Cardiac fibroblast (primary cell): ENCODE measurements around the gene MX2.
A peak's percentile ranks its signal among the peaks of the same experiment; 100 is the strongest.

ENCODE experiments used
- DNase-seq, 2 donors: peaks; one replicate each; pipeline versions ENCODE4 v3.0.0 to v3.0.0-alpha.2; 2010; ENCODE audit warnings: low read depth in 2 of 2
- H3K4me3 ChIP-seq, 2 donors: replicated peaks in 1 of 2; 1 replicate in 1 of 2; 2 replicates in 1 of 2; pipeline ENCODE4 v1.5.1; 2011; ENCODE audit warnings: low read depth in 2 of 2, low read length in 2 of 2, mild to moderate bottlenecking in 2 of 2, moderate library complexity in 1 of 2
- CTCF ChIP-seq: IDR thresholded peaks from one replicate; pipeline ENCODE4 v1.5.1; 2011; ENCODE audit warnings: low read depth, mild to moderate bottlenecking, low read length, inconsistent platforms

MX2 gene

GRCh38 chr21:41326414-41327080 is 35.3 kb upstream of the MX2 start:
- TF ChIP-seq CTCF: no peak
- no peak overlapping the region for H3K4me3 ChIP-seq
- no peak for DNase-seq

- no peak for TF ChIP-seq CTCF
- no peak for DNase-seq
These were observed 34.1 kb upstream of the MX2 start for GRCh38 chr21:41327753-41328152.

GRCh38 chr21:41328660-41329607 is 32.9 kb upstream of the MX2 start:
- DNase-seq: peak; percentile 5 to 9
- no peak overlapping the region for H3K4me3 ChIP-seq
- no peak for TF ChIP-seq CTCF

More at GRCh38 chr21:41327753-41328152, 34.1 kb upstream of the MX2 start:
- H3K4me3 ChIP-seq: no peak overlapping the region

GRCh38 chr21:41333752-41334151 is 28.1 kb upstream of the MX2 start:
- no peak for DNase-seq
- H3K4me3 ChIP-seq: no peak overlapping the region
- no peak for TF ChIP-seq CTCF

GRCh38 chr21:41337515-41337914 is 24.3 kb upstream of the MX2 start:
- TF ChIP-seq CTCF: no peak
- H3K4me3 ChIP-seq: no peak overlapping the region
- no peak for DNase-seq

GRCh38 chr21:41338455-41338854 is 23.4 kb upstream of the MX2 start:
- no peak for DNase-seq
- TF ChIP-seq CTCF: no peak
- no peak overlapping the region for H3K4me3 ChIP-seq
